Mononuclear cell (primary cell): Measurements from ENCODE around the gene PSG2. TPM values are rescaled to one million over a fixed set of nuclear protein-coding genes. Genes with fewer than 3 reads are reported as not detected.
"Not testable (repeated sequence)": the region's sequence is repeated elsewhere in the genome, so short reads cannot be mapped to it uniquely, and the experiment has no call there.

Source experiments
- H3K27me3 ChIP-seq: 2 replicates; pipeline ENCODE4 v1.6.0; 2011; ENCODE audit warnings: low read length, control low read depth; ENCODE audit not compliant: insufficient read depth
- H3K4me1 ChIP-seq: 2 replicates; pipeline ENCODE4 v1.5.1; 2011; ENCODE audit warnings: mild to moderate bottlenecking, low read length, control low read depth; ENCODE audit not compliant: insufficient read depth
- H3K4me3 ChIP-seq: 2 replicates; pipeline ENCODE4 v1.5.1; 2011; ENCODE audit warnings: mild to moderate bottlenecking, low read length, moderate library complexity
- H3K9me3 ChIP-seq: 2 replicates; pipeline ENCODE4 v1.5.1; 2011; ENCODE audit warnings: low read depth, mild to moderate bottlenecking, control low read depth, low read length
- total RNA-seq: library from RNA; depleted of rRNA; stranded (reverse); fragments of >200 nt; gene quantifications from one replicate; pipeline ENCODE4 v1.2.3, GENCODE V29; 2012

Gene PSG2
- total RNA-seq, 1 donor = not detected

GRCh38 chr19:43031645-43032044 is 50.9 kb downstream of the PSG2 start:
- H3K4me3 ChIP-seq, H3K27me3 ChIP-seq, H3K9me3 ChIP-seq, H3K4me1 ChIP-seq: not testable (repeated sequence)

- no peaks in the 10 kb centered on the region for H3K4me1 ChIP-seq
- no peaks in the 10 kb centered on the region for H3K9me3 ChIP-seq
Measured at GRCh38 chr19:43028866-43029265, 53.6 kb downstream of the PSG2 start.

GRCh38 chr19:43027985-43028384 is 54.5 kb downstream of the PSG2 start:
- H3K27me3 ChIP-seq, H3K9me3 ChIP-seq, H3K4me1 ChIP-seq, H3K4me3 ChIP-seq: not testable (repeated sequence)

More at GRCh38 chr19:43028866-43029265, 53.6 kb downstream of the PSG2 start:
- Histone ChIP-seq H3K4me3 (no peak overlapping the region), H3K27me3 (no peaks in the 10 kb centered on the region)

GRCh38 chr19:43027061-43027460 is 55.4 kb downstream of the PSG2 start:
- not testable (repeated sequence) for H3K9me3 ChIP-seq, H3K4me1 ChIP-seq, H3K4me3 ChIP-seq, H3K27me3 ChIP-seq

GRCh38 chr19:43026369-43026768 is 56.1 kb downstream of the PSG2 start, which contains the start of gene PSG11:
PSG11 (minus strand) TSS chr19:43026469; CDS start chr19:43026372, 97 bp downstream.
- not testable (repeated sequence) for H3K9me3 ChIP-seq, H3K4me1 ChIP-seq, H3K27me3 ChIP-seq, H3K4me3 ChIP-seq

- not testable (repeated sequence) for H3K27me3 ChIP-seq, H3K4me3 ChIP-seq, H3K9me3 ChIP-seq, H3K4me1 ChIP-seq
Measured at GRCh38 chr19:43022098-43022497, 60.4 kb downstream of the PSG2 start.

- H3K9me3 ChIP-seq, H3K4me3 ChIP-seq, H3K4me1 ChIP-seq, H3K27me3 ChIP-seq: not testable (repeated sequence)
Measured at GRCh38 chr19:43021629-43022028, 60.9 kb downstream of the PSG2 start.

GRCh38 chr19:43019588-43019987 is 62.9 kb downstream of the PSG2 start:
- not testable (repeated sequence) for H3K9me3 ChIP-seq, H3K4me3 ChIP-seq, H3K27me3 ChIP-seq, H3K4me1 ChIP-seq

Other genes starting within 250 kb of the PSG2 start
- gene PSG1, start 203.0 kb downstream of the PSG2 start, total RNA-seq = not detected
- gene PSG6, start 164.8 kb downstream of the PSG2 start, total RNA-seq = not detected
- gene PSG7, start 145.5 kb downstream of the PSG2 start, total RNA-seq = 0.10 TPM
- not detected for gene PSG11, start 56.2 kb downstream of the PSG2 start, total RNA-seq
- gene PSG5, start 103.8 kb upstream of the PSG2 start, total RNA-seq = not detected
- gene PSG4, start 122.9 kb upstream of the PSG2 start, total RNA-seq = not detected
- gene PSG9, start 186.8 kb upstream of the PSG2 start, total RNA-seq = not detected